BLaER1 treated with 17β-estradiol and CSF1 and Interleukin-3, amounts not matched to agents 10 nM and 100 nM (cell line): ENCODE measurements around the gene WDFY1.

Experiments used
- H3K27ac ChIP-seq, 11 experiments: shearing (Covaris generic); formaldehyde crosslinking; 2 replicates each; pipeline ENCODE4 v1.8.1; 2022
- H3K27me3 ChIP-seq, 11 experiments: shearing (Covaris generic); formaldehyde crosslinking; 2 replicates each; pipeline ENCODE4 v1.8.1; 2022
- H3K36me3 ChIP-seq, 11 experiments: shearing (Covaris generic); formaldehyde crosslinking; 2 replicates each; pipeline ENCODE4 v1.8.1; 2022
- H3K4me1 ChIP-seq, 10 experiments: shearing (Covaris generic); formaldehyde crosslinking; 2 replicates each; pipeline ENCODE4 v1.8.1; 2022
- H3K4me2 ChIP-seq, 11 experiments: shearing (Covaris generic); formaldehyde crosslinking; 2 replicates each; pipeline ENCODE4 v1.8.1; 2022
- H3K4me3 ChIP-seq, 10 experiments: shearing (Covaris generic); formaldehyde crosslinking; 2 replicates each; pipeline ENCODE4 v1.8.1; 2022
- H3K9ac ChIP-seq, 11 experiments: shearing (Covaris generic); formaldehyde crosslinking; 2 replicates each; pipeline ENCODE4 v1.8.1; 2022
- H3K9me3 ChIP-seq, 11 experiments: shearing (Covaris generic); formaldehyde crosslinking; replicated peaks in 1 of 11; 2 replicates each; pipeline ENCODE4 v1.8.1; 2022
- H4K20me1 ChIP-seq, 11 experiments: shearing (Covaris generic); formaldehyde crosslinking; 2 replicates each; pipeline ENCODE4 v1.8.1; 2022
- Cebpa-rat ChIP-seq, 11 experiments: shearing (Covaris generic); IDR thresholded peaks; 2 replicates each; pipeline ENCODE4 v1.8.1; 2022

WDFY1 gene

DNA sequence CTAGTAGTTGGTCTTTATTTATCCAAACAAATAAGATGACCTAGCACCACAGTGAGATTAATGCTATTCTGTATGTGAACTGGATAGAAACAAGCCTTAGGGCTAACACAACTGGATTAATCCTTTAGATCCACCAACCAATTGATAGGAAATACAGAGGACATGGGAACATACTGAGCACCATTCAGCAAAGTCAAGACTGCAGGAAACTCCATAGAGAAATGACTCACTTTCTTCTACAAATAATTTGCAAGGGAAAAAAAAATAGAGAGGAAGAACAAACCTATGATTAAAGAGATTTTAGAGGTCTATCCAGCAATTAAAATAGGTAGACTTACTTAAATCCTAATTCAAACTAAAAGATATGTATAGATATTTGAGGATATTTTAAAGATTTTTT, 23.9 kb downstream of the WDFY1 start:
- peaks cover 14 to 47% (median 18%) of the 10 kb centered on the region in 10 experiments for H3K4me1 ChIP-seq
- H3K27me3 ChIP-seq = no peaks in the 10 kb centered on the region
- H3K9ac ChIP-seq = no peak overlapping the region
- H3K4me3 ChIP-seq = no peak overlapping the region
- H3K36me3 ChIP-seq = peaks cover 48 to 93% (median 56%) of the 10 kb centered on the region in 11 experiments
- H3K27ac ChIP-seq = no peak overlapping the region
- peaks cover 3 to 56% (median 38%) of the 10 kb centered on the region in 11 experiments; a peak in 21 of 22 replicates for H3K9me3 ChIP-seq
- no peak for TF ChIP-seq Cebpa-rat (IDR thresholded peaks at IDR 0.05)
- H3K4me2 ChIP-seq = no peak overlapping the region
- peaks cover 0 to 95% (median 0%) of the 10 kb centered on the region in 11 experiments; a peak in 10 of 22 replicates for H4K20me1 ChIP-seq

DNA sequence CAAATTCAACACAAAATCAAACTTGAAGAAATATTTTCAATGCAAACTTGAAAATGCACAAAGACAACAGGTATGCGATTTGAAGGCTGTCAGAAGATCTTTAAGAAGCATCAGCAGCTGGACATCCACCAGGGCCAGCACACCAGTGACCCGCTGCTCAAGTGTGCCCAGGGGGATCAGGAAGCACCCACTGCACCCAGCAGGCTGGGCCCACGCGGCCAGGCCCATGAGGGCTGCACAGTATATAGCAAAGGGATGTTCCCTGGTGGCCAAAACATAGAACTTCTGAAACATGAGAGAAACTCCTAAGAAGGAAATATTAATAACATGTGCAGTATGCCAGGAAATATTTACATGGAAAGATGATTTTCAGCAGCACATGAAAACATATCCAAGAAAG, 25.0 kb downstream of the WDFY1 start:
- Histone ChIP-seq H3K4me1 (peaks cover 14 to 49% (median 18%) of the 10 kb centered on the region in 10 experiments), H3K36me3 (peaks cover 41 to 93% (median 57%) of the 10 kb centered on the region in 11 experiments), H3K9me3 (peaks cover 0 to 45% (median 27%) of the 10 kb centered on the region in 11 experiments; a peak in 18 of 22 replicates), H3K27ac (no peak overlapping the region), H4K20me1 (peaks cover 0 to 95% (median 5%) of the 10 kb centered on the region in 11 experiments; a peak in 10 of 22 replicates), H3K4me2 (peak overlapping the region in 5 of 11 experiments; percentile 33 to 75 (median 46); a peak in 7 of 22 replicates), H3K9ac (no peak overlapping the region), H3K4me3 (no peak overlapping the region), H3K27me3 (no peaks in the 10 kb centered on the region)
- TF ChIP-seq Cebpa-rat (IDR thresholded peaks at IDR 0.05) = no peak

DNA sequence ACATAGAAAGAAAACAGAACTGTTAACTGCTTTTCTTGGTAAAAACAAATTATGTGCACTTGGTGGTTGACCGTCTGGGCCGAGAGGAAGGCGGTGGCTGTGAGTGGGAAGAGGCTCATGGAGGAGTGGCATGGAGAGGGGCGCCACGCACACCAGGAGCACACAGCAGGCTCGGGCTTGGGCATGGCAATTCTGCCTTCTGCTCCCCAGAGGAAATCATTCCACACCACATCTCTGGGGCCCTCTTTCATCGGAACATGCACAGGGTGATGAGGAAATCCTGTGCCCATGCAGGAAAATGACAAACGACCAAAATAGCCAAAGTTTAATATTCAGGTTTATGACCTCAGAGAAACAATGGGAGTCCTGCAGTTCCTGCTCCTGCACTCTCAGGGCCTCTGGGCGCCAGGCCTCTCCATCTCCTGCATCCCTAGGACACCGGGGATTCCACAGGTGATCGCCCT, 26.4 kb downstream of the WDFY1 start:
- Histone ChIP-seq H3K36me3 (peaks cover 40 to 94% (median 62%) of the 10 kb centered on the region in 11 experiments), H3K4me2 (peak overlapping the region; percentile 33 to 75 (median 58); a peak in 20 of 22 replicates), H3K4me3 (no peak overlapping the region; a peak in 1 of 20 replicates), H3K9me3 (peaks cover 0 to 35% (median 17%) of the 10 kb centered on the region in 11 experiments; a peak in 16 of 22 replicates), H3K27me3 (no peaks in the 10 kb centered on the region), H3K27ac (peak overlapping the region in 8 of 11 experiments; percentile 0 to 43 (median 31); a peak in 9 of 22 replicates), H3K9ac (no peak overlapping the region; a peak in 1 of 22 replicates), H4K20me1 (peaks cover 0 to 95% (median 5%) of the 10 kb centered on the region in 11 experiments; a peak in 11 of 22 replicates), H3K4me1 (peaks cover 14 to 52% (median 18%) of the 10 kb centered on the region in 10 experiments)
- TF ChIP-seq Cebpa-rat (IDR thresholded peaks at IDR 0.05) = no peak

DNA sequence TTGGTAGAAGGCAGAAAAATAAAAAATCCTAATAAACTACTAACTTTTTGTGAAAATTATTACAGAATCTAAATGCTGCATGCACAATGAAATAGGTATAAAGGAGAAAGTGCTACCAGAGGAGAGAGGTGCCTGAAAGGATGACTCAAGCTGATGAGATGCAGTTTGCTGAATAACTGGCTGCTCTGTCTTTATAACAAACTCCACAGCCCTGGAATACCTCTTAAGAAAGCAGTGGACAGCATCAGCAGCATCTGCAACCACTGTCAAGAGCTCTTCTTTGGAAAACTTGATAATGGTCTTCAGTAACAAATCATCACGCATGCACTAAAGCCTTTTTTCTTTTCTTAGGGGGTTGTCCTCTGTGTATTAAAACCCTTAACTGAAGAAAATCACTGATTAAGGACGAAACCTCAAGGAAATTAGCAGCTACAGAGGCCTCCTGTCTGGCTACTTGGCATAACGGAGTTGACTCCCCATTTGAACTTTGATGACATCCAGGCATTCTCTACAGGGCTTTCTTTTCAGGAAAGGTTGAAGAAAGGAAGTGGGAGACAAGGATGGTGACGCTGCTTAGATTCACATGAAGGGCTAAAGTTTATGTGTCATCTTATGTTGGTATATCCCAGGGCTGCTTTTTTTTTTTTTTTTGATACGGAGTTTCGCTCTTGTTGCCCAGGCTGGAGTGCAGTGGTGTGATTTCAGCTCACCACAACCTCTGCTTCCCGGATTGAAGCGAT, 28.8 kb downstream of the WDFY1 start:
- Histone ChIP-seq H3K4me1 (peaks cover 14 to 46% (median 18%) of the 10 kb centered on the region in 10 experiments), H3K36me3 (peaks cover 47 to 98% (median 70%) of the 10 kb centered on the region in 11 experiments), H3K4me2 (no peak overlapping the region), H3K9me3 (peaks cover 0 to 21% (median under 1%) of the 10 kb centered on the region in 11 experiments; a peak in 10 of 22 replicates), H3K27me3 (no peaks in the 10 kb centered on the region), H4K20me1 (peaks cover 0 to 99% (median 0%) of the 10 kb centered on the region in 11 experiments; a peak in 10 of 22 replicates), H3K27ac (no peak overlapping the region), H3K9ac (no peak overlapping the region), H3K4me3 (no peak overlapping the region)
- TF ChIP-seq Cebpa-rat (IDR thresholded peaks at IDR 0.05) = no peak

DNA sequence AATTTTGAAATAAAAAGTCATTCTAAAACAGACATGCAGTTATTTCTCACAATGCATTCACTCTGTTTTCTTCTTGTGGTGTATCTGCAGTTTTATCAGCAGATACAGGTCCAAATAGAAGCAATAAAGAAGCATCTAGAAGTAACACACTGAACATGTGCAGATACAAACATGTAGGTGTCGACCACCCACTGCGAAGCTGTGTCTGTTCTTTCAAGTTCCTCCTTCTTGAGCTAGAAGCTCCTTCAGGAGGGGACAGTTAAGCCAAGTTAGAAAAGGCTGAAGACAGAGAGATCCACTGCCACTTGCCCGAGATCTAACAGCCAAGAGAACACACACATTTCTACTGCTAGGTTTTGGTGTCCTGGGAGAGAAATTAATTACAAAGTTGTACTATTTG, 30.1 kb downstream of the WDFY1 start:
- Histone ChIP-seq H4K20me1 (peaks cover 0 to 99% (median 0%) of the 10 kb centered on the region in 11 experiments; a peak in 10 of 22 replicates), H3K4me3 (no peak overlapping the region), H3K9ac (no peak overlapping the region), H3K9me3 (peaks cover 0 to 12% (median 0%) of the 10 kb centered on the region in 11 experiments; a peak in 4 of 22 replicates), H3K27ac (no peak overlapping the region), H3K27me3 (no peaks in the 10 kb centered on the region), H3K36me3 (peaks cover 48 to 97% (median 60%) of the 10 kb centered on the region in 11 experiments), H3K4me1 (peaks cover 14 to 34% (median 17%) of the 10 kb centered on the region in 10 experiments), H3K4me2 (peak overlapping the region in 2 of 11 experiments; percentile 50 to 53; a peak in 3 of 22 replicates)
- TF ChIP-seq Cebpa-rat (IDR thresholded peaks at IDR 0.05) = no peak

DNA sequence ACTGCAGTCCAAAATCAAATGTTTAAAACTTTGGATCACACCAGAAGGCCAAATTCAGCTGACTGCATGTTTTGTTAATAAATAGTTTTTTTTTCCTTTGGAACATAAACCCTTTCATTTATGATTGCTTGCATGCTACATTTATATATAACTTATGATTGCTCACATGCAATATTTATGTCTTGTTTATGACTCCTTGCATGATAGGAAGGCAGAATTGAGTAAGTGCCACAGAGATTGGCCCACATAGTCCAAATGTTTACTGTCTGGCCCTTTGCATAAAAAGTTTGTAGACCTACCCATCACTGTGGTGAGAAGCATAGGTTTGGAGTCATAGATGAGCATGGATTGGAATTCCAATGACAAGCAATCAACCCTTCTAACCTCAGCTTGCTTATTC, 30.8 kb downstream of the WDFY1 start:
- Histone ChIP-seq H3K27me3 (no peaks in the 10 kb centered on the region), H3K4me2 (no peak overlapping the region), H4K20me1 (peaks cover 0 to 99% (median 3%) of the 10 kb centered on the region in 11 experiments; a peak in 11 of 22 replicates), H3K36me3 (peaks cover 48 to 97% (median 60%) of the 10 kb centered on the region in 11 experiments), H3K4me3 (no peak overlapping the region), H3K9ac (no peak overlapping the region), H3K9me3 (peaks cover 0 to 5% (median 0%) of the 10 kb centered on the region in 11 experiments; a peak in 2 of 22 replicates), H3K27ac (no peak overlapping the region), H3K4me1 (peaks cover 9 to 27% (median 11%) of the 10 kb centered on the region in 10 experiments)
- TF ChIP-seq Cebpa-rat (IDR thresholded peaks at IDR 0.05) = no peak

DNA sequence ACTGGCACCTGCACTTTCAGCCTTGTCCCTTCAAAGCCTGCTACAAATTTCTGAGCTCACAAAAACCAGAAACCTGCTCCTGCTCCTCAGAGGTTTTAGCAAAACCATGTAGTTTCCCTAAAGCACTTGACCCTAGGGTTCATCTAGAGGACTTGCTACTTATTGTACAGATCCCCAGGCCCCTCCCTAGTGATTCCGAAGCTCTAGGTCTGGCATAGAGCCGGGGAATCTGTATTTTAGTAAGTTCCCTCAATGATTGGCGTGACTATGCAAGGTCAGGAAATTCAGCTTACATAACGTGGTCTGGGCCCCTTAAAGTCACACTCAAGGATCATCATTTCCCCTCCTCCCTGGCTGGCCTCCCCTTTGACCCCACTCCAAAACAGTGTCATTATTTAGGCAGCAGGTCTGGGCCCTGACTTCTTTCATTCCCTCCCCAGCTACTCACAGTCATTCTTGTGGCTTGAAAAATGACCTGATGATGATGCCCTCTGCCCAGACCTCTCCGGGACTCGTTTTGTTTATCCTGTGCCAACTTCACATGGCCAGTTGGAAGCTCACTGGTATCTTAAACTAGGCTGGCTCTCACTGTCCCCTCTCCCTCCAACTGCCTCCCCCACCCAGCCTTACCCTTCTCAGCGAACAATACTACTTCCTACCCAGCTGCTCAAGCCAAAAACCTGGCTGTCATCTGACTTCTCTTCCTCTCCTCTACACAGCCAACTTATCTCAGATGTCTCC, 36.0 kb downstream of the WDFY1 start:
- Histone ChIP-seq H3K27ac (no peak overlapping the region), H3K4me2 (no peak overlapping the region), H3K4me3 (no peak overlapping the region), H3K9me3 (no peaks in the 10 kb centered on the region), H3K9ac (no peak overlapping the region), H3K36me3 (peaks cover 26 to 97% (median 41%) of the 10 kb centered on the region in 11 experiments), H3K4me1 (peaks cover 0 to 15% (median 10%) of the 10 kb centered on the region in 10 experiments; a peak in 12 of 20 replicates), H3K27me3 (no peaks in the 10 kb centered on the region), H4K20me1 (peaks cover 0 to 97% (median 20%) of the 10 kb centered on the region in 11 experiments; a peak in 14 of 22 replicates)
- TF ChIP-seq Cebpa-rat (IDR thresholded peaks at IDR 0.05) = no peak

DNA sequence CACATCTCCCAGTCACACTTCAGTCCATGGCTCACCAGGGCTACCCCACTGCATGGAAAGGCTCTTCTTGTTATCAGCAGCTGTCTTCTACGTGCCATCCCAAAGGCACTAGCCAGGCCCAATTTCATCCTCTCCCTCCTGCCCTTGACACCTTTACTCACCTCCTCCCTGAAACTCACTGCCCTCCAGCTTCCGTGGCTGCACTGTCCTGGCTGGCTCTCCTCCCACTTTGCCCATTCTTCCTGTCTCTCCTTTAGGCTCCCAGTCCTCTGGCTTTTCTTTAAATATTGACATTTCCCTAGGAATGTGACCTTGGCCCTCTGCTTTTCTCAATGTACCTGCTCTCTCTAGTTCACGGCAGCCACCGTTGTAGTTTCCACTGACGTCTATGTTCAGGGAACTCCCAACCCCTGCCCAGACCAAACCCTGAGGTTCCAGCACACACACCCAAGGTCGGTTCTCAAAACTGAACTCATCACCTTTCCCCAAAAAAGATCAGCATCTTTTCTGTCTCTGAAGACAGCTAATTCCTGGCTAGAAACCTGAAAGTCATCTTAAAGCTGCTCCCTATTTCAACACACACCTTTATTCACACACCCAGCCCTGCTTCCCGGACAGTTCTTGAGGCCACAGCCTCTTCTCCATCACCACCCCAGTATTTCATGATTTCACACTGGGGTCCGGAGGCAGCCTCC, 36.7 kb downstream of the WDFY1 start:
- peak overlapping the region in 2 of 11 experiments; percentile 5 to 25; a peak in 1 of 22 replicates for H3K4me2 ChIP-seq
- H3K4me3 ChIP-seq = no peak overlapping the region
- H3K36me3 ChIP-seq = peaks cover 33 to 97% (median 46%) of the 10 kb centered on the region in 11 experiments
- peaks cover 0 to 97% (median 20%) of the 10 kb centered on the region in 11 experiments; a peak in 14 of 22 replicates for H4K20me1 ChIP-seq
- TF ChIP-seq Cebpa-rat (IDR thresholded peaks at IDR 0.05) = no peak
- H3K27ac ChIP-seq = no peak overlapping the region
- H3K9ac ChIP-seq = no peak overlapping the region
- H3K27me3 ChIP-seq = no peaks in the 10 kb centered on the region
- no peaks in the 10 kb centered on the region for H3K9me3 ChIP-seq
- H3K4me1 ChIP-seq = peaks cover 0 to 15% (median 10%) of the 10 kb centered on the region in 10 experiments; a peak in 12 of 20 replicates
